ENCODE results near the gene TYMS. TPM values are rescaled to one million over a fixed set of nuclear protein-coding genes. Genes with fewer than 3 reads are reported as not detected.
A peak's percentile ranks its signal among the peaks of the same experiment; 100 is the strongest.

TYMS gene
- total and polyA plus RNA-seq, 8 donors: 1.3 to 6.9 (median 2.8) TPM

GRCh38 chr18:649341-649740, 8.1 kb upstream of the TYMS start:
- no peaks in the 10 kb centered on the region for H3K4me1 ChIP-seq
- no peaks in the 10 kb centered on the region for H3K9me3 ChIP-seq
- no peak overlapping the region for H3K27ac ChIP-seq
- no peak for TF ChIP-seq CTCF (IDR thresholded peaks at IDR 0.05)
- no peak overlapping the region for H3K4me3 ChIP-seq
- FAIRE-seq (no peak), DNase-seq (no peak), ATAC-seq (no peak)
- 57 to 61% methylated on average over 5 of the region's 5 CpGs for WGBS, 2 donors
- H3K36me3 ChIP-seq: no peaks in the 10 kb centered on the region
- H3K27me3 ChIP-seq: no peaks in the 10 kb centered on the region
- intact Hi-C loops (cut with DNase I): no loop called here

- Histone ChIP-seq H3K27ac (no peak overlapping the region), H3K4me3 (no peak overlapping the region), H3K36me3 (no peaks in the 10 kb centered on the region), H3K9me3 (no peaks in the 10 kb centered on the region), H3K4me1 (no peaks in the 10 kb centered on the region), H3K27me3 (no peaks in the 10 kb centered on the region)
- DNase-seq (no peak), ATAC-seq (peak in 1 of 4 donors; percentile 37), FAIRE-seq (no peak)
- WGBS, 2 donors: 71 to 76% methylated on average over 6 of the region's 6 CpGs
- intact Hi-C loops (cut with DNase I): no loop called here
- no peak for TF ChIP-seq CTCF (IDR thresholded peaks at IDR 0.05)
Observed at GRCh38 chr18:650428-650858, 7.0 kb upstream of the TYMS start.

GRCh38 chr18:652131-652530, 5.3 kb upstream of the TYMS start:
- DNase-seq (no peak), ATAC-seq (no peak), FAIRE-seq (no peak)
- Histone ChIP-seq H3K9me3 (no peaks in the 10 kb centered on the region), H3K4me1 (no peaks in the 10 kb centered on the region), H3K4me3 (no peak overlapping the region), H3K27ac (no peak overlapping the region), H3K36me3 (no peaks in the 10 kb centered on the region), H3K27me3 (no peaks in the 10 kb centered on the region)
- intact Hi-C loops (cut with DNase I): no loop called here
- WGBS, 2 donors: 65 to 72% methylated on average over 4 of the region's 4 CpGs
- TF ChIP-seq CTCF (IDR thresholded peaks at IDR 0.05): no peak

- H3K4me3 ChIP-seq: no peak overlapping the region
- no peaks in the 10 kb centered on the region for H3K27me3 ChIP-seq
- FAIRE-seq (no peak), DNase-seq (no peak), ATAC-seq (no peak)
- WGBS, 2 donors: 92 to 97% methylated on average over 2 of the region's 2 CpGs
- no peaks in the 10 kb centered on the region for H3K4me1 ChIP-seq
- H3K36me3 ChIP-seq: no peaks in the 10 kb centered on the region
- H3K9me3 ChIP-seq: no peaks in the 10 kb centered on the region
- intact Hi-C loops (cut with DNase I): no loop called here
- H3K27ac ChIP-seq: no peak overlapping the region
- TF ChIP-seq CTCF (IDR thresholded peaks at IDR 0.05): no peak
Observed at GRCh38 chr18:653512-653911, 3.9 kb upstream of the TYMS start.

- 93 to 97% methylated on average over 4 of the region's 4 CpGs for WGBS, 2 donors
- Histone ChIP-seq H3K9me3 (no peaks in the 10 kb centered on the region), H3K27ac (no peak overlapping the region), H3K36me3 (no peaks in the 10 kb centered on the region), H3K4me3 (no peak overlapping the region), H3K4me1 (no peaks in the 10 kb centered on the region), H3K27me3 (no peaks in the 10 kb centered on the region)
- FAIRE-seq (no peak), ATAC-seq (no peak), DNase-seq (no peak)
- intact Hi-C loops (cut with DNase I): no loop called here
- no peak for TF ChIP-seq CTCF (IDR thresholded peaks at IDR 0.05)
Observed at GRCh38 chr18:654601-655000, 2.9 kb upstream of the TYMS start.
